ENCODE data around the gene PACS1. TPM values are rescaled to one million over a fixed set of nuclear protein-coding genes. Genes with fewer than 3 reads are reported as not detected.

PACS1 gene
- total RNA-seq, 2 experiments from 2014 or later, result 76.3 to 78.3 TPM

DNA sequence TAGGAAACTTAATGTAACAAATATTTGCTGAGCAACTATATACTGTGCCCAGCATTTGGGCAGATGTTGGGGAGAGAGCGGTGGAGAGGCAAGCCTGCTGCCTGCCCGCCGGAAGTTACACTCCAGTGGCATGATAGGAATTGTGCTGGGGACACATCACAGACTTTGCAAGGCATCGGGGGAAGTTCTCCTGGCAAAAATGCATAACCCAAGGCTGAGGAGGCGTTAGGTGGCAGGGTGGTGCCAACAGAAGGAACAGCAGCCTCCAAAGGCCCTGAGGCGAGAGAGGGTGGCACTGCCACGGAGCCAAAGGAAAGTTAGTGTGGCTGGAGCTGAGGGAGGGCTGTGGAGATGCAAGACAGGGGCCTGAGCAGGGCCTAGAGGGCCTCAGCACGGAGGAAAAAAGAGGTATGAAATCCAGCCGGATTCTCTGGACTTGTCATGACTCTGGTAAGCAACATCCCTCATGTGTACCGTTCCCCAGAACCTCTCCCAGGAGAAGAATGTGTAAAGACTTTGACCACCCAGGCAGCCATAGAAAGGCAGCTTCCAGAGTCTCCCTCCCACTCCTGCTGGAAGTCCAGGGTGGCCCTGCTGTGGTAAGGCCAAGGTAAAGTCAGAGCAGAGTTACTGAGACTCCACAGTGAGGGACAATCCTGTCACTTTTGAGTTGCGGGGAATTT is 122.2 kb downstream of the PACS1 start:
- ChIA-PET CTCF (interaction anchor here (0.9 to 1.6 kb wide), 2 partner anchors 10 to 11 kb away, joined by 3 to 4 read pairs; no protein-coding TSS in a partner anchor), POLR2A (no interaction called here)
- TF ChIP-seq, protein P1, sequence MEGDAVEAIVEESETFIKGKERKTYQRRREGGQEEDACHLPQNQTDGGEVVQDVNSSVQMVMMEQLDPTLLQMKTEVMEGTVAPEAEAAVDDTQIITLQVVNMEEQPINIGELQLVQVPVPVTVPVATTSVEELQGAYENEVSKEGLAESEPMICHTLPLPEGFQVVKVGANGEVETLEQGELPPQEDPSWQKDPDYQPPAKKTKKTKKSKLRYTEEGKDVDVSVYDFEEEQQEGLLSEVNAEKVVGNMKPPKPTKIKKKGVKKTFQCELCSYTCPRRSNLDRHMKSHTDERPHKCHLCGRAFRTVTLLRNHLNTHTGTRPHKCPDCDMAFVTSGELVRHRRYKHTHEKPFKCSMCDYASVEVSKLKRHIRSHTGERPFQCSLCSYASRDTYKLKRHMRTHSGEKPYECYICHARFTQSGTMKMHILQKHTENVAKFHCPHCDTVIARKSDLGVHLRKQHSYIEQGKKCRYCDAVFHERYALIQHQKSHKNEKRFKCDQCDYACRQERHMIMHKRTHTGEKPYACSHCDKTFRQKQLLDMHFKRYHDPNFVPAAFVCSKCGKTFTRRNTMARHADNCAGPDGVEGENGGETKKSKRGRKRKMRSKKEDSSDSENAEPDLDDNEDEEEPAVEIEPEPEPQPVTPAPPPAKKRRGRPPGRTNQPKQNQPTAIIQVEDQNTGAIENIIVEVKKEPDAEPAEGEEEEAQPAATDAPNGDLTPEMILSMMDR (IDR thresholded peaks at IDR 0.05), result no peak
- H3K27me3 Mint-ChIP-seq, result no peaks in the 10 kb centered on the region
- intact Hi-C loops (cut with micrococcal nuclease), result no loop called here
- H3K27ac Mint-ChIP-seq, result no peak overlapping the region
- ATAC-seq (no peak), DNase-seq (no peak)
- H3K36me3 Mint-ChIP-seq (ENCODE audit: low read depth), result peaks cover 27% of the 10 kb centered on the region
- H3K4me1 Mint-ChIP-seq (ENCODE audit: low read depth), result peaks cover 16% of the 10 kb centered on the region
- no peak overlapping the region for H3K4me3 Mint-ChIP-seq
- no peaks in the 10 kb centered on the region for H3K9me3 Mint-ChIP-seq

DNA sequence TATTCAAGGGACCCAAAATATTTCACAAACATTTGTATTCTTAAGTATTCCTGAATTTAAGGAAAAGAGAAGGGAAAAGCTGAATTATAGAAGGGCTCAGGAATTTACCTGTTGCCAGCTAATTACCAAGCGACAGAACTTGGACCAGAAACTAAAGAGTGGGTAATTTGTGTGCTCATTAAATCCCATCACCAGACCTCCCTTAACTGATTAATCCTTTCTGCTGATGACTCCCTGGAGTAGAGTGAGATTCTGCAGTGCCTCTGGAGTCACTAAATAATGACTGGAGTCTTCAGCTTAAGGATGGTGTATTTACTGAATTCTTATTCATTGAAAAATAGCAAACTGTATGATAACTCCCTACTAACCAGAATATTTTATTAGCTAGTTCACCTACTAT is 124.3 kb downstream of the PACS1 start:
- H3K27ac Mint-ChIP-seq, result no peak overlapping the region
- H3K36me3 Mint-ChIP-seq (ENCODE audit: low read depth), result peaks cover 20% of the 10 kb centered on the region
- ChIA-PET POLR2A (no interaction called here), CTCF (interaction anchor here (0.9 to 1.4 kb wide), 2 partner anchors 149 to 172 kb away, joined by 3 to 4 read pairs; no protein-coding TSS in a partner anchor)
- ATAC-seq (no peak), DNase-seq (no peak)
- no peaks in the 10 kb centered on the region for H3K27me3 Mint-ChIP-seq
- H3K9me3 Mint-ChIP-seq, result no peaks in the 10 kb centered on the region
- H3K4me3 Mint-ChIP-seq, result no peak overlapping the region
- no peaks in the 10 kb centered on the region for H3K4me1 Mint-ChIP-seq (ENCODE audit: low read depth)
- TF ChIP-seq, protein P1 (IDR thresholded peaks at IDR 0.05), result no peak
- intact Hi-C loops (cut with micrococcal nuclease), result no loop called here

DNA sequence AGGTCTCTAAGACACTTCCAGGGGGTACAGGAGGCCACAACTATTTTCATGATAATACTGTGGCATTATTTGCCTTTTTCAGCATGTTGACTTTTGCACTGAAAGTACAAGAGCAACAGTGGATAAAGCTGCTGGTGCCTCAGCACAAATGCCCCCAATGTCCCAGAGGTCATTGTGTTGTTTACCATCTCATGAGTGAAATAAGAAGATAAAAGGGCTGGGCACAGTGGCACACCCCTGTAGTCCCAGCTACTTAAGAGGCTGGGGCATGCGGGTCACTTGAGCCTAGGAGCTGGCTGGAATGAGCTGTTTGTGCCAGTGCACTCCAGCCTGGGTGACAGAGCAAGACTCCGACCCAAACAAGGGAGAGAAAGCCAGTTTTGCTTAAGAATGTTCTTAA is 125.8 kb downstream of the PACS1 start:
- ATAC-seq, result no peak
- POLR2A ChIA-PET, result no interaction called here
- no peak overlapping the region for H3K4me3 Mint-ChIP-seq
- H3K27me3 Mint-ChIP-seq, result no peaks in the 10 kb centered on the region
- no peak for DNase-seq
- H3K27ac Mint-ChIP-seq, result no peak overlapping the region
- H3K4me1 Mint-ChIP-seq (ENCODE audit: low read depth), result no peaks in the 10 kb centered on the region
- TF ChIP-seq, protein P1 (IDR thresholded peaks at IDR 0.05), result no peak
- peaks cover 7% of the 10 kb centered on the region for H3K9me3 Mint-ChIP-seq
- CTCF ChIA-PET, result interaction anchor here (1.4 to 1.6 kb wide), 2 partner anchors 9 to 151 kb away, joined by 4 to 5 read pairs; no protein-coding TSS in a partner anchor
- intact Hi-C loops (cut with micrococcal nuclease), result no loop called here
- peaks cover 26% of the 10 kb centered on the region for H3K36me3 Mint-ChIP-seq (ENCODE audit: low read depth)

DNA sequence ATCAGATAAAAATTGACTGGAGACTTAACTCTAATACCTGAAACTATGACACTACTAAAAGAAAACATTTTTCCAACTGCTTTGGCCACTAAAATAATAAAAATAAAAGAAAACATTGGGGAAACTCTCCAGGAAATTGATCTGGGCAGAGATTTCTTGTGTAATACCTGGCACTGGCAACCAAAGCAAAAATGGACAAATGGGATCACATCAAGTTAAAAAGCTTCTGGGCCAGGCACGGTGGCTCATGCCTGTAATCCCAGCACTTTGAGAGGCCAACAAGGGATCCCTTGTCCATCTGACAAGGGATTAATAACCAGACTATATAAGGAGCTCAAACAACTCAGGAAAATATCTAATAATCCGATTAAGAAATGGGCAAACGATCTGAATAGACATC is 133.8 kb downstream of the PACS1 start:
- TF ChIP-seq, protein P1 (IDR thresholded peaks at IDR 0.05), result no peak
- Mint-ChIP-seq H3K4me3 (no peak overlapping the region), H3K4me1 (ENCODE audit: low read depth) (peaks cover under 1% of the 10 kb centered on the region), H3K27me3 (no peaks in the 10 kb centered on the region), H3K9me3 (peaks cover 20% of the 10 kb centered on the region), H3K36me3 (ENCODE audit: low read depth) (peaks cover 14% of the 10 kb centered on the region), H3K27ac (no peak overlapping the region)
- CTCF ChIA-PET, result no interaction called here
- DNase-seq (no peak), ATAC-seq (no peak)
- POLR2A ChIA-PET, result no interaction called here
- intact Hi-C loops (cut with micrococcal nuclease), result no loop called here

DNA sequence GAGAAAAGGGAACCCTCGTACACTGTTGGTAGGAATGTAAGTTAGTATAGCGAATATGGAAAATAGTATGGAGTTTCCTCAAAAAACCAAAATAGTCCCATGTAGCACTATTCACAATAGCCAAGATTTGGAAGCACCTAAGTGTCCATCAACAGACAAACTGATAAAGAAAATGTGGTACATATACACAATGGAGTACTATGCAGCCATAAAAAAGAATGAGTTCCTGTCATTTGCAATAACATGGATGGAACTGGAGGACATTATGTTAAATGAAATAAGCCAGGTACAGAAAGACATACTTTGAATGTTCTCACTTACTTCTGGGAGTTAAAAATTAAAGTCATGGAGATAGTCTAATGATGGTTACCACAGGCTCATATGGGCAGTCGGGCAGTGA is 134.3 kb downstream of the PACS1 start:
- H3K9me3 Mint-ChIP-seq, result peaks cover 20% of the 10 kb centered on the region
- intact Hi-C loops (cut with micrococcal nuclease), result no loop called here
- ATAC-seq (no peak), DNase-seq (no peak)
- TF ChIP-seq, protein P1 (IDR thresholded peaks at IDR 0.05), result no peak
- no peak overlapping the region for H3K4me3 Mint-ChIP-seq
- no peak overlapping the region for H3K27ac Mint-ChIP-seq
- peaks cover 2% of the 10 kb centered on the region for H3K4me1 Mint-ChIP-seq (ENCODE audit: low read depth)
- H3K36me3 Mint-ChIP-seq (ENCODE audit: low read depth), result peaks cover 12% of the 10 kb centered on the region
- CTCF ChIA-PET, result no interaction called here
- no peaks in the 10 kb centered on the region for H3K27me3 Mint-ChIP-seq
- POLR2A ChIA-PET, result no interaction called here

Measured in activated CD8-positive, alpha-beta T cell treated with anti-CD3 and anti-CD28 coated beads for 36 hours (primary cell).